Measurements from ENCODE around the gene HEBP2.

The HEBP2 gene

GRCh38 chr6:138386897-138387296 lies 17.1 kb upstream of the HEBP2 start:
- H3K4me3 ChIP-seq (ENCODE audit: low read length) = no peak overlapping the region
- no peak for TF ChIP-seq CTCF (conservative IDR thresholded peaks at IDR 0.05; ENCODE audit: low read length)
- DNase-seq (ENCODE audit: low read depth) = no peak

- no peak for TF ChIP-seq CTCF (conservative IDR thresholded peaks at IDR 0.05; ENCODE audit: low read length)
- no peak for DNase-seq (ENCODE audit: low read depth)
- no peak overlapping the region for H3K4me3 ChIP-seq (ENCODE audit: low read length)
Observed at GRCh38 chr6:138387577-138388368, 16.2 kb upstream of the HEBP2 start.

GRCh38 chr6:138389551-138389950 lies 14.5 kb upstream of the HEBP2 start:
- TF ChIP-seq CTCF (conservative IDR thresholded peaks at IDR 0.05; ENCODE audit: low read length) = no peak
- no peak for DNase-seq (ENCODE audit: low read depth)
- no peak overlapping the region for H3K4me3 ChIP-seq (ENCODE audit: low read length)

- TF ChIP-seq CTCF (conservative IDR thresholded peaks at IDR 0.05; ENCODE audit: low read length) = no peak
- no peak for DNase-seq (ENCODE audit: low read depth)
- no peak overlapping the region for H3K4me3 ChIP-seq (ENCODE audit: low read length)
Observed at GRCh38 chr6:138393871-138394783, 9.9 kb upstream of the HEBP2 start.

GRCh38 chr6:138396709-138397108 lies 7.3 kb upstream of the HEBP2 start:
- no peak for TF ChIP-seq CTCF (conservative IDR thresholded peaks at IDR 0.05; ENCODE audit: low read length)
- no peak overlapping the region for H3K4me3 ChIP-seq (ENCODE audit: low read length)
- DNase-seq (ENCODE audit: low read depth) = no peak

- DNase-seq (ENCODE audit: low read depth) = peak; percentile 32
- no peak; the same call in 1 of the 2 replicates for TF ChIP-seq CTCF (conservative IDR thresholded peaks at IDR 0.05; ENCODE audit: low read length)
- H3K4me3 ChIP-seq (ENCODE audit: low read length) = no peak overlapping the region
Observed at GRCh38 chr6:138397128-138398122, 6.6 kb upstream of the HEBP2 start.

All from AG10803 (cell line).